NCI-H1092 (cell line): Measurements from ENCODE around the gene ASXL1.
"Not testable (repeated sequence)": the region's sequence is repeated elsewhere in the genome, so short reads cannot be mapped to it uniquely, and the experiment has no call there.

Experiments
- DNase-seq: peaks from one replicate; lab custom pipeline; 2025; lab: John Stamatoyannopoulos, UW

Gene ASXL1

GRCh38 chr20:32362901-32363364 lies 4.8 kb downstream of the ASXL1 start:
- no peak for DNase-seq

- no peak for DNase-seq
Observed at GRCh38 chr20:32363492-32363891, 5.4 kb downstream of the ASXL1 start.

- no peak for DNase-seq
Observed at GRCh38 chr20:32364554-32365208, 6.5 kb downstream of the ASXL1 start.

GRCh38 chr20:32365564-32365963 lies 7.4 kb downstream of the ASXL1 start:
- DNase-seq: no peak

GRCh38 chr20:32366380-32366779 lies 8.2 kb downstream of the ASXL1 start:
- no peak for DNase-seq

GRCh38 chr20:32368323-32368722 lies 10.2 kb downstream of the ASXL1 start:
- DNase-seq: no peak

GRCh38 chr20:32368925-32369324 lies 10.8 kb downstream of the ASXL1 start:
- DNase-seq: no peak

GRCh38 chr20:32370897-32371296 lies 12.8 kb downstream of the ASXL1 start:
- DNase-seq: no peak

- DNase-seq: no peak
Observed at GRCh38 chr20:32378461-32378860, 20.3 kb downstream of the ASXL1 start.

- not testable (repeated sequence) for DNase-seq
Observed at GRCh38 chr20:32380037-32380436, 21.9 kb downstream of the ASXL1 start.

GRCh38 chr20:32380745-32381144 lies 22.6 kb downstream of the ASXL1 start:
- DNase-seq: no peak

- no peak for DNase-seq
Observed at GRCh38 chr20:32382102-32382950, 24.2 kb downstream of the ASXL1 start.

GRCh38 chr20:32383441-32383840 lies 25.3 kb downstream of the ASXL1 start:
- DNase-seq: not testable (repeated sequence)

- no peak for DNase-seq
Observed at GRCh38 chr20:32385541-32385940, 27.4 kb downstream of the ASXL1 start.

- DNase-seq: no peak
Observed at GRCh38 chr20:32386091-32386490, 28.0 kb downstream of the ASXL1 start.

- DNase-seq: no peak
Observed at GRCh38 chr20:32387252-32387651, 29.1 kb downstream of the ASXL1 start.

- DNase-seq: no peak
Observed at GRCh38 chr20:32391003-32391402, 32.9 kb downstream of the ASXL1 start.

- DNase-seq: no peak
Observed at GRCh38 chr20:32395066-32395465, 36.9 kb downstream of the ASXL1 start.

GRCh38 chr20:32396646-32397160 lies 38.6 kb downstream of the ASXL1 start:
- no peak for DNase-seq

- DNase-seq: no peak
Observed at GRCh38 chr20:32397567-32398084, 39.5 kb downstream of the ASXL1 start.

- DNase-seq: no peak
Observed at GRCh38 chr20:32400476-32400875, 42.3 kb downstream of the ASXL1 start.

GRCh38 chr20:32404017-32404416 lies 45.9 kb downstream of the ASXL1 start:
- no peak for DNase-seq

- DNase-seq: no peak
Observed at GRCh38 chr20:32406701-32407100, 48.6 kb downstream of the ASXL1 start.
